GM10248 (cell line): ENCODE results near the gene EXOC2.

Experiments
- CTCF ChIA-PET: fragments of 300-600 bp; sonication (Branson Sonifier 250); formaldehyde crosslinking; extraction: SDS; loops from one replicate; lab custom pipeline; 2021; ENCODE audit warnings: antibody characterized with exemption; lab: Yijun Ruan, JAX
- POLR2A ChIA-PET: fragments of 350-650 bp; sonication (Branson Sonifier 250); formaldehyde crosslinking; extraction: SDS; loops from one replicate; lab custom pipeline; 2020; ENCODE audit warnings: antibody characterized with exemption; lab: Yijun Ruan, JAX
- DNase-seq: peaks from one replicate; pipeline ENCODE4 v3.0.0; 2012; ENCODE audit errors: extremely low spot score
- CTCF ChIP-seq: IDR thresholded peaks from 2 replicates; pipeline ENCODE4 v1.5.1; 2012; ENCODE audit warnings: mild to moderate bottlenecking, low read depth; ENCODE audit errors: extremely low read depth, missing control alignments, control extremely low read depth

Gene EXOC2

GRCh38 chr6:490251-491037 lies 202.5 kb downstream of the EXOC2 start:
- POLR2A ChIA-PET, result interaction anchor here (1.4 kb wide), 1 partner anchor 92 kb away, joined by 4 read pairs; no protein-coding TSS in a partner anchor
- CTCF ChIA-PET, result interaction anchor here (0.9 to 2.0 kb wide), 5 partner anchors 11 to 342 kb away, joined by 3 to 6 read pairs (median 3); no protein-coding TSS in a partner anchor
- no peak for TF ChIP-seq CTCF
- DNase-seq, result peak; percentile 47

GRCh38 chr6:489762-490161 lies 203.2 kb downstream of the EXOC2 start:
- no peak for DNase-seq
- no peak for TF ChIP-seq CTCF
- ChIA-PET CTCF (interaction anchor here (0.9 to 2.0 kb wide), 6 partner anchors 10 to 273 kb away, joined by 3 to 6 read pairs (median 3); no protein-coding TSS in a partner anchor), POLR2A (interaction anchor here (1.4 kb wide), 1 partner anchor 92 kb away, joined by 4 read pairs; no protein-coding TSS in a partner anchor)

GRCh38 chr6:489001-489400 lies 203.9 kb downstream of the EXOC2 start:
- POLR2A ChIA-PET, result interaction anchor here (1.0 kb wide), 1 partner anchor 97 kb away, joined by 8 read pairs; the partner anchor contains the start of gene IRF4
- peak; percentile 58 for DNase-seq
- no peak for TF ChIP-seq CTCF
- CTCF ChIA-PET, result interaction anchor here (0.9 to 2.0 kb wide), 6 partner anchors 9 to 273 kb away, joined by 3 to 6 read pairs (median 3); no protein-coding TSS in a partner anchor

- ChIA-PET CTCF (interaction anchor here (1.2 kb wide), 1 partner anchor 19 kb away, joined by 3 read pairs; no protein-coding TSS in a partner anchor), POLR2A (no interaction called here)
- no peak for DNase-seq
- TF ChIP-seq CTCF, result no peak
Observed at GRCh38 chr6:487956-488355, 205.0 kb downstream of the EXOC2 start.

- CTCF ChIA-PET, result interaction anchor here (0.9 to 1.9 kb wide), 5 partner anchors 8 to 218 kb away, joined by 3 to 6 read pairs (median 4); no protein-coding TSS in a partner anchor
- no peak for DNase-seq
- POLR2A ChIA-PET, result no interaction called here
- no peak for TF ChIP-seq CTCF
Observed at GRCh38 chr6:485655-486170, 207.2 kb downstream of the EXOC2 start.

GRCh38 chr6:484746-485145 lies 208.2 kb downstream of the EXOC2 start:
- POLR2A ChIA-PET, result interaction anchor here (1.2 kb wide), 1 partner anchor 93 kb away, joined by 7 read pairs; the partner anchor contains the start of gene IRF4
- TF ChIP-seq CTCF, result no peak
- DNase-seq, result no peak
- CTCF ChIA-PET, result interaction anchor here (0.8 to 1.9 kb wide), 4 partner anchors 9 to 31 kb away, joined by 3 to 6 read pairs (median 4); no protein-coding TSS in a partner anchor
